Measurements from ENCODE around the gene CFDP1.
A peak's percentile ranks its signal among the peaks of the same experiment; 100 is the strongest.
"Not testable (repeated sequence)": the region's sequence is repeated elsewhere in the genome, so short reads cannot be mapped to it uniquely, and the experiment has no call there.

The CFDP1 gene

DNA sequence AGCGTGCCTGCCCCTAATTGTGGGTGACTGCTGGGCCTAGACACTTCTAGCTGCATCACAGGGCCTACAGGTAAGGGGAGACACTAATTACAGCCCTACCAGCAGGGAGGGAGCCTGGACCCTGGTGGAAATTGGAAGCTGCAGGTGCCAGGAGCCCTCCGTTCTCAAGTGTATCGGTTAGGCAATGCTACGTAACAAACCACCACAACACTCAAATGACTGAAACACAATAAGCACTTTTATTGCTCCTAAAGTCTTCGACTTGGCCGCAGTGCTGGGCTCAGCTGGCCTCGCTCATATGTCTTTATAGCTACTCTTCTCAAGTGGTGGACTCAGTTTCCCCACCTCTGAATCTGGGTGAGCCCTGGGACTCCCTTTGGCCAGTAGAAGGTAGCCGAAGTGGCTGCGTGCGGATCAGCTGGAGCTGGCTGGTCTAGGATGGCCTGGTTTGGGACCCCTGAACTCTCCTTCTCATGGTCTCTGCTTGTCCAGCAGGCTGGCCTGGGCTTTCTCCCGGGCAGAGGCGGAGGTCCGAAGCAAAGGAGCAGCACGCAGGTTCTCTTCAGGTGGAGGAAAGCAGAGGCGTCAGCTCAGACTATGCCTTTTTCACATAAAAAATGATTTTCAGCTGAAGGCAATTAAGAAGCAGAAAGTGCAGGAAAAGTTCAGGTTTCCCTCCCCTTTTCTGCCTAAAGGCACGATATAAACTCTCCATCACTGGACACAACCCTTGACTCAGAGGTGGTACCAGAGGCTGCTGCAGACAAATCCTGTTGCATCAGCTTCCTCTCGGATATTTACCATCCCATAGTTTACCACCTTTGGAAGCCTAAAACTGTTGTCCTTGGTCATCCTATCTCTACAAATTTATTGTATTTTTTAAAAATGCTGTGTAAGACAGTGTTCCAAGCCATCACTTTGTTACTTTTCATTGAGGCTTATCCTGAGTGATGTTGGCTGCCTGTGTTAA is 39.9 kb upstream of the CFDP1 start:
- peaks cover 0 to 4% (median 0%) of the 10 kb centered on the region in 5 donors for H3K27me3 ChIP-seq (ENCODE audit: control insufficient read depth in 5 of 5, insufficient read depth in 4 of 5, low read length in 5 of 5)
- H3K9ac ChIP-seq (ENCODE audit: low read length in 5 of 5): no peak overlapping the region
- no peak overlapping the region for H3K4me3 ChIP-seq (ENCODE audit: low read depth in 1 of 5, low read length in 5 of 5)
- no peaks in the 10 kb centered on the region for H3K9me3 ChIP-seq (ENCODE audit: control insufficient read depth in 5 of 5, low read length in 5 of 5)
- no peaks in the 10 kb centered on the region for H3K4me1 ChIP-seq (ENCODE audit: control insufficient read depth in 5 of 5, insufficient read depth in 5 of 5, low read length in 5 of 5)
- no peak overlapping the region for H3K27ac ChIP-seq (ENCODE audit: low read depth, low read length)
- no peaks in the 10 kb centered on the region for H3K36me3 ChIP-seq (ENCODE audit: control insufficient read depth in 5 of 5, insufficient read depth in 5 of 5, low read length in 5 of 5)

DNA sequence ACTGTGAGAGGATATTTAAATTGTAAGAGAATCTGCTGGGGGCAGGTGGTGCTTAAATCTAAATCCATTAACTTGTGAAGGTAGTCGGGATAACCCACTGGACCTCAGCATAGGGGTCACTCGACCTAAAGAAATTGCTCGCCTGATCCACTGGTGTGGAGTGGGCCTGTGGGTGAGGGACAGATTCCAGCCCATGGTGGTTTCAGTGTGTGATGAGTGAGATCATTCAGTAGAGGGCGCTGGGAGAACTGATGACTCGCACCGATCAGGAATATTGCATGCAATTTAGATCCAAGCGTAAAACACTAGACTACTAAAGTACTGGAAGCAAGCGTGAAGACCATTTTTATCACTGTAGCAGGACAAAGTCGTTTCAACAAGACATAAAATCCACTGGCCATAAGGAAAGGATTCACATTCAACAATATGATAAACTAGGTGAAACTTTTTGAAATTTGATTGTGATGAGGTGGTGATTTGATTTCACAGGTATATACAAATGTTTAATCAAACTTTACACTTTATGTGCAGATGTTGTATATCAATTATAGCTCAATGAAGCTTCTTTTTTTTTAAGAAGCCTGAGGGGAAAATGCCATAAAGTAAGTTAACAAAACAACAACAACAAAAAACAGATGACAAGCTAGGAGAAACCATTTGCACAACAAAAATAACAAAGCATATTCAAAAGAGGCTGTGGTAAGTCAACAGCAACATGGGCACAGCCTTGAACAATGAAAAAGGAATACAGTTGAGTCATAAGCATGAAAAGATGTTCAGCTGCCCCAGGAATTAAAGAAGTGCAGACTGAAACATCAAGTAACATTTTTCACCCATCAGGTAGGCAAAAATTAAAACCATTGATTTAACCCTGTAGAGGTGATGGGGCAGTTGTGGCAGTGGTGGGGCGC is 38.7 kb upstream of the CFDP1 start:
- H3K9ac ChIP-seq (ENCODE audit: low read length in 5 of 5): no peak overlapping the region
- no peaks in the 10 kb centered on the region for H3K9me3 ChIP-seq (ENCODE audit: control insufficient read depth in 5 of 5, low read length in 5 of 5)
- H3K4me3 ChIP-seq (ENCODE audit: low read depth in 1 of 5, low read length in 5 of 5): no peak overlapping the region
- H3K27ac ChIP-seq (ENCODE audit: low read depth, low read length): no peak overlapping the region
- H3K27me3 ChIP-seq (ENCODE audit: control insufficient read depth in 5 of 5, insufficient read depth in 4 of 5, low read length in 5 of 5): no peaks in the 10 kb centered on the region
- no peaks in the 10 kb centered on the region for H3K36me3 ChIP-seq (ENCODE audit: control insufficient read depth in 5 of 5, insufficient read depth in 5 of 5, low read length in 5 of 5)
- H3K4me1 ChIP-seq (ENCODE audit: control insufficient read depth in 5 of 5, insufficient read depth in 5 of 5, low read length in 5 of 5): no peaks in the 10 kb centered on the region

DNA sequence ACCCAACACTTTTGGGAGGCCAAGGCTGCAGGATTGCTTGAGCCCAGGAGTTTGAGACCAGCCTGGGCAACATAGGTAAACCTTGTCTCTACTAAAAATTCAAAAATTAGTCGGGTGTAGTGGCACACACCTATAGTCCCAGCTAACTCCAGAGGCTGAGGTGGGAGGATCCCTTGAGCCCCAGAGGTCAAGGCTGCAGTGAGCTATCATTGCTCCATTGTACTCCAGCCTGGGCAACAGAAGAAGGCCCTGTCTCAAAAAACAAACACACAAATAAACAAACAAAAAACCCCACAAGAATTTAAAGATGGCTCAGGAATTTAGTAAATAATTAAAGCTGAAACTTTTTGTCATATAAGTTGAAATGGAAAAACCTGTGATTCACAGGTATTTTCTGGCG is 33.5 kb upstream of the CFDP1 start:
- Histone ChIP-seq H3K4me1 (ENCODE audit: control insufficient read depth in 5 of 5, insufficient read depth in 5 of 5, low read length in 5 of 5) (peaks cover 1 to 15% (median 7%) of the 10 kb centered on the region in 5 donors), H3K27me3 (ENCODE audit: control insufficient read depth in 5 of 5, insufficient read depth in 4 of 5, low read length in 5 of 5) (no peaks in the 10 kb centered on the region), H3K36me3 (ENCODE audit: control insufficient read depth in 5 of 5, insufficient read depth in 5 of 5, low read length in 5 of 5) (no peaks in the 10 kb centered on the region), H3K27ac (ENCODE audit: low read depth, low read length) (no peak overlapping the region), H3K9ac (ENCODE audit: low read length in 5 of 5) (no peak overlapping the region), H3K9me3 (ENCODE audit: control insufficient read depth in 5 of 5, low read length in 5 of 5) (no peaks in the 10 kb centered on the region), H3K4me3 (ENCODE audit: low read depth in 1 of 5, low read length in 5 of 5) (no peak overlapping the region)

DNA sequence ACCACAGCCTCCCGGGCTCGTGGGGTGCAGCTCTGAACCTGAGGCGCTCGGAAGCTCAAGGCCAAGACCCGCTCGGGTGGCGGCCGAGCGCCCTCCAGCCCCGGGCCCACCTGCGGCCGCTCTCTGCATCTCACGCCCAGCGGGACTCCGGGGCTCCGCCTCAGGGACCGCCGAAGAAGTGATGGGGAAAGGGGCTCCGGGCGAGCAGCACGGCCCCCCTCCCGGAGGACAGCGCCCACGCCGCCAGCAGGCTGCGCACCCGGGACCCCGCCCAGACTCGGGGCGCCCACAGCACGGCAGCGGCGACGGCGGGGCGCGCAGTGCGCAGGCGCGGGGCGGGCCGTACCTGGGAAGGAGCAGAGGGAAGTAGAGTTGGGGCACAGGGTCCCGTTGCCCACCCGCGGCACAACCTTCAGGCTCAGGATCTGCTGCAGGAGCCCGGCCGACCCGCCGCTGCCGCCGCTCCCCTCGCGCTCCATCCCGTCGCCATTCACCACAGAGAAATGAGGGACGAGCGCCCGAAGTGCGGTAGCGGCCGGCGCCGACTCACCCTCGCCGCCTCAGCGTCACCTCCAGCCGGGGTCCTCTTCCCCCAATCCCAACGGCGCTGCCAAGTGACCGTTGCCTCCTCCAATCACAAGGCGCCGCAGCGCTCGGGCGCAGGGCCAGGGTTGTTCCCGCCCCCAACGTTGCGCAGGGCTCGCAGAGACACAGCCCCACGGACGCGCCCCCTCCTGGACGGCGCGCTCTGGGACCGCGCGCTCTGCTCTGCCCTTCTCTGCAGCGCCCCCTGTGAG is 31.0 kb upstream of the CFDP1 start, which contains the start of gene TMEM170A:
TMEM170A (minus strand) TSS at position 568 of the 797 bp plus-strand sequence; CDS start at position 479, 89 bp downstream.
- H3K9me3 ChIP-seq (ENCODE audit: control insufficient read depth in 5 of 5, low read length in 5 of 5): no peaks in the 10 kb centered on the region
- no peaks in the 10 kb centered on the region for H3K27me3 ChIP-seq (ENCODE audit: control insufficient read depth in 5 of 5, insufficient read depth in 4 of 5, low read length in 5 of 5)
- peak within 1 kb of the TSS; percentile 71 to 95 (median 81) for H3K4me3 ChIP-seq (ENCODE audit: low read depth in 1 of 5, low read length in 5 of 5)
- no peaks in the 10 kb centered on the region for H3K36me3 ChIP-seq (ENCODE audit: control insufficient read depth in 5 of 5, insufficient read depth in 5 of 5, low read length in 5 of 5)
- H3K4me1 ChIP-seq (ENCODE audit: control insufficient read depth in 5 of 5, insufficient read depth in 5 of 5, low read length in 5 of 5): peaks cover 1 to 15% (median 7%) of the 10 kb centered on the region in 5 donors
- peak within 1 kb of the TSS; percentile 84 for H3K27ac ChIP-seq (ENCODE audit: low read depth, low read length)
- peak within 1 kb of the TSS; percentile 77 to 89 (median 86) for H3K9ac ChIP-seq (ENCODE audit: low read length in 5 of 5)

DNA sequence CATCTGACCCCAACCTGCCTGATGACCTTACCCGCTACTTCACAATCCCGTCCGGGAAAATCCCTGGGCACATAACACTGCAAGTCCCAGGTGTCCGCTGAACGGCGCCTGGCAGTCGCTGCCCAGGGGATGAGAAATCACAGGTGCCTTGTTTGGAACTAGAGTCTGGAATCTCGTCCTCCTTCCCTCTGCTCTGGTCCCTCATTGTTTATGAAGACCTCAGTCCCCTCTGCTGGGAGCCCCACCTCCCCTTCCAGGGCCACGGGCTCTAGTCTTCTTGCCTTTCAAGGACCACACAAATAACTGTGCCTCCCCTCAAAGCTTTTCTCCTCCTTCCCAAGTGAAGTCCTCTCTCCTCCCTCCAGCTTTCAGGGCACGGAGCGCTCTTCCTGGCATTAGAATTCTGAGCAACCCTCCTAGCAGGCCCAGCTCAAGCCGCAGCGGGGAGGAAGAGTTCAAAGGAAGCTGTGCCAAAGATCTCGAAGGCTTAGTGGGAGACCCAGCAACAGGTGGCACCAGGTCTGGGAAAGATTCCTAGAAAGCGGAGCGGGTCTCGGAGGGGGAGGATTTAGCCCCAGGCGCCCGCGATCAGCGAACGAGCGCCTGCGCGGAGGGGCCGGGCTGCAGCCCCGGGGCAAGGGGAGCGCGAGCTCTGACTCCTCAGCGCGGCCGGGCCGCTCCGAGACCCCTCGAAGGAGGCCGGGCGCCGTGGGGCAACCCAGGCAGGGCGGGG is 30.3 kb upstream of the CFDP1 start:
- H3K27me3 ChIP-seq (ENCODE audit: control insufficient read depth in 5 of 5, insufficient read depth in 4 of 5, low read length in 5 of 5); H3K9me3 ChIP-seq (ENCODE audit: control insufficient read depth in 5 of 5, low read length in 5 of 5); H3K36me3 ChIP-seq (ENCODE audit: control insufficient read depth in 5 of 5, insufficient read depth in 5 of 5, low read length in 5 of 5): not testable (repeated sequence)
- H3K9ac ChIP-seq (ENCODE audit: low read length in 5 of 5): peak overlapping the region; percentile 77 to 89 (median 86)
- peaks cover 1 to 15% (median 7%) of the 10 kb centered on the region in 5 donors for H3K4me1 ChIP-seq (ENCODE audit: control insufficient read depth in 5 of 5, insufficient read depth in 5 of 5, low read length in 5 of 5)
- H3K4me3 ChIP-seq (ENCODE audit: low read depth in 1 of 5, low read length in 5 of 5): peak overlapping the region; percentile 71 to 95 (median 81)
- H3K27ac ChIP-seq (ENCODE audit: low read depth, low read length): peak overlapping the region; percentile 84

DNA sequence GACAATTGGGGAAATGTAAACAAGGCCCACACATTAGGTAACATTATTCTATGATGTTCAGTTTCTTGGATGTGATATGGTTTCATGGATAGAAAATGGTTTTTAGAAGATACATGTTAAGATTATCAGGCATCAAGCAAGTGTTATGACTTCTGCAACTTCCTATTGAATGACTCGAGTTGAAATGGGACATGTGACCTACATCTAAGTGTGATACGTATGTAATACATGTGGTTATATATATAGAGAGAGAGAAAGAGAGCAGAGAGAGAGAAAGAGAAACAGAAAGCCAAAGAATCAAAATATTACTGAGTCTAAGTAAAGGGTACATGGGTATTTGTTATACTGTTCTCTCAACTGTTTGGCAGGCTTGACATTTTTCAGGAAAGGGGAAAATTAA is 29.5 kb upstream of the CFDP1 start:
- peaks cover 1 to 15% (median 7%) of the 10 kb centered on the region in 5 donors for H3K4me1 ChIP-seq (ENCODE audit: control insufficient read depth in 5 of 5, insufficient read depth in 5 of 5, low read length in 5 of 5)
- H3K9ac ChIP-seq (ENCODE audit: low read length in 5 of 5): peak overlapping the region in 1 of 5 donors; percentile 30
- no peak overlapping the region for H3K27ac ChIP-seq (ENCODE audit: low read depth, low read length)
- no peaks in the 10 kb centered on the region for H3K36me3 ChIP-seq (ENCODE audit: control insufficient read depth in 5 of 5, insufficient read depth in 5 of 5, low read length in 5 of 5)
- no peak overlapping the region for H3K4me3 ChIP-seq (ENCODE audit: low read depth in 1 of 5, low read length in 5 of 5)
- no peaks in the 10 kb centered on the region for H3K9me3 ChIP-seq (ENCODE audit: control insufficient read depth in 5 of 5, low read length in 5 of 5)
- H3K27me3 ChIP-seq (ENCODE audit: control insufficient read depth in 5 of 5, insufficient read depth in 4 of 5, low read length in 5 of 5): no peaks in the 10 kb centered on the region

DNA sequence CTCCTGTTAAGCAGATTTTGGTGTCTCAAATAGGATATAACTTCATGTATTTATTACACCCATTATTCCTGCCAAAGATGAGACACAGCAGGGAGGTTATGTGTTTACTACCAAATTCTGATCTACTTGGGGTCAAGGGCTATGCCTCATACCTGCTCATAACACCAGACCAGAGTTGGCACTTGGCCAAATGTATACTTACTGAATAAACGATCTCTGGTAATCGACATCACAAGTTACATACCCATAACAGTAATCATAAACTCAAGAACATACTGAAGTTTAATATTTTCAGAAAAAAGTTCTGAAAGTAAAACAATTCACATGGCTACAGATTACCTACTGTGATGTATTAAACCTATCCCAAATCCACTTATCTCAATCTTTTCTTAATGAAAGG is 28.3 kb upstream of the CFDP1 start:
- no peak overlapping the region for H3K4me3 ChIP-seq (ENCODE audit: low read depth in 1 of 5, low read length in 5 of 5)
- no peak overlapping the region for H3K9ac ChIP-seq (ENCODE audit: low read length in 5 of 5)
- no peaks in the 10 kb centered on the region for H3K27me3 ChIP-seq (ENCODE audit: control insufficient read depth in 5 of 5, insufficient read depth in 4 of 5, low read length in 5 of 5)
- no peaks in the 10 kb centered on the region for H3K9me3 ChIP-seq (ENCODE audit: control insufficient read depth in 5 of 5, low read length in 5 of 5)
- H3K27ac ChIP-seq (ENCODE audit: low read depth, low read length): no peak overlapping the region
- peaks cover 1 to 15% (median 7%) of the 10 kb centered on the region in 5 donors for H3K4me1 ChIP-seq (ENCODE audit: control insufficient read depth in 5 of 5, insufficient read depth in 5 of 5, low read length in 5 of 5)
- no peaks in the 10 kb centered on the region for H3K36me3 ChIP-seq (ENCODE audit: control insufficient read depth in 5 of 5, insufficient read depth in 5 of 5, low read length in 5 of 5)

DNA sequence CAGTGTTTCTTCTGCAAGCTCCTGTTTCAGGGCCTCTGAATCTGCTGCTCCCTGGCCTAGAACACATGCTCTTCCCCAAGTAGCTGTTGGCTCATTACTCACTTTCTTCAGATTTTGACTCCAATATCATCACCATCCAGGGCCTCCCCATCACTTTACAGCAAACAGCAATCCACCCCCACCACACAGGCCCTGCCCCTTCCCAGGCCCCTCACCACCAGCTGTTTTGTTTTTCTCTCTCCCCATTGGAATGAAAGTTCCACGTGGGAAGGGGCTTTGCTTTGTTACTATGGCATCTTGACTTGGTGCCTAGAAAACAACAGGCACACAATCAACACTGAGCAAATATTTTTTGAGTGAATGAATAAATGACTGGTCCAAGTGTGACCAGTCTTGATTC is 27.1 kb upstream of the CFDP1 start:
- no peaks in the 10 kb centered on the region for H3K36me3 ChIP-seq (ENCODE audit: control insufficient read depth in 5 of 5, insufficient read depth in 5 of 5, low read length in 5 of 5)
- no peak overlapping the region for H3K4me3 ChIP-seq (ENCODE audit: low read depth in 1 of 5, low read length in 5 of 5)
- H3K27ac ChIP-seq (ENCODE audit: low read depth, low read length): no peak overlapping the region
- H3K4me1 ChIP-seq (ENCODE audit: control insufficient read depth in 5 of 5, insufficient read depth in 5 of 5, low read length in 5 of 5): peaks cover 1 to 15% (median 7%) of the 10 kb centered on the region in 5 donors
- H3K9ac ChIP-seq (ENCODE audit: low read length in 5 of 5): no peak overlapping the region
- no peaks in the 10 kb centered on the region for H3K27me3 ChIP-seq (ENCODE audit: control insufficient read depth in 5 of 5, insufficient read depth in 4 of 5, low read length in 5 of 5)
- H3K9me3 ChIP-seq (ENCODE audit: control insufficient read depth in 5 of 5, low read length in 5 of 5): no peaks in the 10 kb centered on the region

DNA sequence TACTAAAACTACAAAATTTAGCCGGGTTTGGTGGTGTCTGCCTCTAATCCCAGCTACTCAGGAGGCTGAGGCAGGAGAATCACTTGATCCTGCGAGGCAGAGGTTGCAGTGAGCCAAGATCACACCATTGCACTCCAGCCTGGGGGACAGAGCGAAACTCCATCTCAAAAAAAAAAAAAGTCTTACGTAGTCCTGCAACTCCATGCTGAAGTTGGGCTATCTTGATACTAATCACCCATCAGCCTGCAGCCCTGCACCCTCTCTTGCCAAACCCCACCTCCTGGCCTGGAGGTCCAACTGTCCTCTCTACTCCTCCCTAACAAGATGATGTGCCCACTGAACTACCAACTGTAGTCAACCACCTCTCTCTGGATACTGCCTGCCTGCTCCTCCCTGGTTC is 26.4 kb upstream of the CFDP1 start:
- Histone ChIP-seq H3K9ac (ENCODE audit: low read length in 5 of 5) (no peak overlapping the region), H3K36me3 (ENCODE audit: control insufficient read depth in 5 of 5, insufficient read depth in 5 of 5, low read length in 5 of 5) (no peaks in the 10 kb centered on the region), H3K27ac (ENCODE audit: low read depth, low read length) (no peak overlapping the region), H3K4me1 (ENCODE audit: control insufficient read depth in 5 of 5, insufficient read depth in 5 of 5, low read length in 5 of 5) (peaks cover 0 to 15% (median 7%) of the 10 kb centered on the region in 5 donors), H3K9me3 (ENCODE audit: control insufficient read depth in 5 of 5, low read length in 5 of 5) (no peaks in the 10 kb centered on the region), H3K4me3 (ENCODE audit: low read depth in 1 of 5, low read length in 5 of 5) (no peak overlapping the region), H3K27me3 (ENCODE audit: control insufficient read depth in 5 of 5, insufficient read depth in 4 of 5, low read length in 5 of 5) (no peaks in the 10 kb centered on the region)

Data from subcutaneous abdominal adipose tissue (tissue), 5 donors.